ENCODE results near the gene FAM131B. TPM values are rescaled to one million over a fixed set of nuclear protein-coding genes. Genes with fewer than 3 reads are reported as not detected.

FAM131B gene
- total RNA-seq, 1 experiment from 2014 or later, result 25.3 TPM

GRCh38 chr7:143384661-143385631, 22.4 kb upstream of the FAM131B start (continued):
- TF ChIP-seq JAZF1 (CRISPR knock-in tag; IDR thresholded peaks at IDR 0.05) (no peak), NR2C2 (CRISPR knock-in tag; IDR thresholded peaks at IDR 0.05) (no peak)

DNA sequence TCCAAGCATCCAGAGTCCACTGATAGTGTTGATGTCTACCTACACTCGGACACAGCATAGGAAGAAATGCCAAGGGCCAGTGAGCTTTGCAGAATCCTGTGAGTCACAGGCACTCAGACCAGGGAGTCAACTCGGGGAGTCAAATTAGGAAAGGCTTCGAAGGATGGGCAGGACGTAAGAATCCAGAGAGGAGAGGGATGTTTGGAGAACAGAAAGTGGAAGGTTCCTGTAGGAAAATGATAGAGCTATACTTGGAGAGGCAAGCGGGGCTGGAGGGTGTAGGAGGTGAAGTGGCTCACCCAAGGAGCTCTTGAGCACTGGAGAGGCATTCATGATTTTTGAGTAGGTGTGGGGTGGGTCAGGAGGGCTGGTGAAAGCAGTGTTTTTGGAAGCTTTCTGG, 21.6 kb upstream of the FAM131B start:
- DNase-seq (ENCODE audit: low spot score), result no peak
- POLR2A ChIA-PET, result no interaction called here
- no peaks in the 10 kb centered on the region for H3K9me3 Mint-ChIP-seq
- peaks cover 20% of the 10 kb centered on the region for H3K4me1 Mint-ChIP-seq
- H3K27ac Mint-ChIP-seq, result no peak overlapping the region
- CTCF ChIA-PET, result interaction anchor here (0.8 to 1.6 kb wide), 5 partner anchors 21 to 68 kb away, joined by 3 to 5 read pairs (median 3); partner anchors contain the start of gene EPHA1
- H3K27me3 Mint-ChIP-seq (ENCODE audit: low read depth), result no peaks in the 10 kb centered on the region
- H3K4me3 Mint-ChIP-seq, result no peak overlapping the region
- peaks cover 11% of the 10 kb centered on the region for H3K36me3 Mint-ChIP-seq
- ATAC-seq, result no peak
- TF ChIP-seq KAT7 (CRISPR knock-in tag; IDR thresholded peaks at IDR 0.05; ENCODE audit: borderline replicate concordance) (no peak), RORB (CRISPR knock-in tag; IDR thresholded peaks at IDR 0.05) (no peak), FOXP4 (CRISPR knock-in tag; IDR thresholded peaks at IDR 0.05) (no peak)

GRCh38 chr7:143383642-143383957, 21.1 kb upstream of the FAM131B start:
- H3K27ac Mint-ChIP-seq, result no peak overlapping the region
- no peaks in the 10 kb centered on the region for H3K9me3 Mint-ChIP-seq
- ATAC-seq (no peak), DNase-seq (ENCODE audit: low spot score) (no peak)
- ChIA-PET POLR2A (no interaction called here), CTCF (interaction anchor here (1.2 to 1.6 kb wide), 3 partner anchors 22 to 25 kb away, joined by 3 to 5 read pairs (median 4); partner anchors contain the start of gene EPHA1)
- TF ChIP-seq ZNF425 (CRISPR knock-in tag; conservative IDR thresholded peaks at IDR 0.05), result no peak
- no peak for TF ChIP-seq SOX15 (CRISPR knock-in tag; IDR thresholded peaks at IDR 0.05)
- TF ChIP-seq ZBTB43 (CRISPR knock-in tag; IDR thresholded peaks at IDR 0.05), result no peak
- no peak for TF ChIP-seq ELF4 (CRISPR knock-in tag; IDR thresholded peaks at IDR 0.05; ENCODE audit: low read depth)
- TF ChIP-seq, protein P1, sequence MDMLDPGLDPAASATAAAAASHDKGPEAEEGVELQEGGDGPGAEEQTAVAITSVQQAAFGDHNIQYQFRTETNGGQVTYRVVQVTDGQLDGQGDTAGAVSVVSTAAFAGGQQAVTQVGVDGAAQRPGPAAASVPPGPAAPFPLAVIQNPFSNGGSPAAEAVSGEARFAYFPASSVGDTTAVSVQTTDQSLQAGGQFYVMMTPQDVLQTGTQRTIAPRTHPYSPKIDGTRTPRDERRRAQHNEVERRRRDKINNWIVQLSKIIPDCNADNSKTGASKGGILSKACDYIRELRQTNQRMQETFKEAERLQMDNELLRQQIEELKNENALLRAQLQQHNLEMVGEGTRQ (CRISPR knock-in tag; IDR thresholded peaks at IDR 0.05), result no peak
- no peak for TF ChIP-seq NR3C1 (CRISPR knock-in tag; conservative IDR thresholded peaks at IDR 0.05; ENCODE audit: low read depth)
- no peak for TF ChIP-seq GTF2I (CRISPR knock-in tag; conservative IDR thresholded peaks at IDR 0.05)
- no peak for TF ChIP-seq SMAD3 (CRISPR knock-in tag; IDR thresholded peaks at IDR 0.05; ENCODE audit: borderline replicate concordance)
- no peak for TF ChIP-seq NFE2L1 (CRISPR knock-in tag; IDR thresholded peaks at IDR 0.05)
- TF ChIP-seq ESRRA (CRISPR knock-in tag; IDR thresholded peaks at IDR 0.05; ENCODE audit: borderline replicate concordance), result no peak
- H3K4me3 Mint-ChIP-seq, result 0 out of 2 replicates have a peak overlapping the region, but pooled peaks have one; percentile 72
- H3K4me1 Mint-ChIP-seq, result peaks cover 26% of the 10 kb centered on the region
- no peaks in the 10 kb centered on the region for H3K27me3 Mint-ChIP-seq (ENCODE audit: low read depth)
- peaks cover 7% of the 10 kb centered on the region for H3K36me3 Mint-ChIP-seq
